Measurements from ENCODE around the gene MICU1.

Gene MICU1

DNA sequence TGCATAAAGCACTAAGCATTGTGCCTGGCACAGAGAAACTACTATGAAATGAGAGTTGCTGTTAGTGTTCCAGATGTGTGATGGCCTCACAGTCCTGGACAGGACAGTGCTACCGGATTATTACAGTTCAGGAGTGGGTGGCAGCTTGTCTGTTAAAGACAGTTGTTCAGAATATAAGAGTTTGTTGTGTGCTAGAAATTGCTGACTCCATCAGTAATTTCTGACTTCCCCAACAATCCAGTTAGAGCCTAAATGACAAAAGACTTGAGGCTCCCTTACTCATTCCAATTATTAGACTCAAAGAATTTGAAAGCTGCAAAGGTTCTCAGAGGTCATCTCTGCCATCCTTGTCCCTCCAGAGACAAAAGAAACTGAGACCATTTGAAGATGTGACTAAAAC lies 236.9 kb downstream of the MICU1 start:
- TF ChIP-seq, protein P1, sequence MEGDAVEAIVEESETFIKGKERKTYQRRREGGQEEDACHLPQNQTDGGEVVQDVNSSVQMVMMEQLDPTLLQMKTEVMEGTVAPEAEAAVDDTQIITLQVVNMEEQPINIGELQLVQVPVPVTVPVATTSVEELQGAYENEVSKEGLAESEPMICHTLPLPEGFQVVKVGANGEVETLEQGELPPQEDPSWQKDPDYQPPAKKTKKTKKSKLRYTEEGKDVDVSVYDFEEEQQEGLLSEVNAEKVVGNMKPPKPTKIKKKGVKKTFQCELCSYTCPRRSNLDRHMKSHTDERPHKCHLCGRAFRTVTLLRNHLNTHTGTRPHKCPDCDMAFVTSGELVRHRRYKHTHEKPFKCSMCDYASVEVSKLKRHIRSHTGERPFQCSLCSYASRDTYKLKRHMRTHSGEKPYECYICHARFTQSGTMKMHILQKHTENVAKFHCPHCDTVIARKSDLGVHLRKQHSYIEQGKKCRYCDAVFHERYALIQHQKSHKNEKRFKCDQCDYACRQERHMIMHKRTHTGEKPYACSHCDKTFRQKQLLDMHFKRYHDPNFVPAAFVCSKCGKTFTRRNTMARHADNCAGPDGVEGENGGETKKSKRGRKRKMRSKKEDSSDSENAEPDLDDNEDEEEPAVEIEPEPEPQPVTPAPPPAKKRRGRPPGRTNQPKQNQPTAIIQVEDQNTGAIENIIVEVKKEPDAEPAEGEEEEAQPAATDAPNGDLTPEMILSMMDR (IDR thresholded peaks at IDR 0.05): no peak

DNA sequence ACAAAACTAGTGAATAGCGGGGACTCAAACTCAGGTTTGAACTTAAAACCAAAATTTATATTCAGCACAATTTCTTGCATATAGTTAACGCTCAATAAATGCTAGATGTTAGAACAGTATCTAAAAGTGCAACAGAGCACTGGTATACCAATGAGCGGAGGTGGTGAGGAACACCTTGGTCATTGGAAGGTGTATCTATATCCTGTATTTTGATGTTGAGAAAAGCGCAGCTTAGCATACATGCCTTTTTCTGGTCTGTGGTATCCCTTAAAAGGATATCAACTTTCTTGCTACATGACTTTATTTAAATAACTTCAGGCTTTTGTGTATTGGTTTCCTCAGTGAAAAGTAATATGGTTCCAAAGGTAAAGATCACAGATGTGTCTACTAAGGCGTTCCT lies 237.8 kb downstream of the MICU1 start:
- TF ChIP-seq, protein P1 (IDR thresholded peaks at IDR 0.05): no peak

DNA sequence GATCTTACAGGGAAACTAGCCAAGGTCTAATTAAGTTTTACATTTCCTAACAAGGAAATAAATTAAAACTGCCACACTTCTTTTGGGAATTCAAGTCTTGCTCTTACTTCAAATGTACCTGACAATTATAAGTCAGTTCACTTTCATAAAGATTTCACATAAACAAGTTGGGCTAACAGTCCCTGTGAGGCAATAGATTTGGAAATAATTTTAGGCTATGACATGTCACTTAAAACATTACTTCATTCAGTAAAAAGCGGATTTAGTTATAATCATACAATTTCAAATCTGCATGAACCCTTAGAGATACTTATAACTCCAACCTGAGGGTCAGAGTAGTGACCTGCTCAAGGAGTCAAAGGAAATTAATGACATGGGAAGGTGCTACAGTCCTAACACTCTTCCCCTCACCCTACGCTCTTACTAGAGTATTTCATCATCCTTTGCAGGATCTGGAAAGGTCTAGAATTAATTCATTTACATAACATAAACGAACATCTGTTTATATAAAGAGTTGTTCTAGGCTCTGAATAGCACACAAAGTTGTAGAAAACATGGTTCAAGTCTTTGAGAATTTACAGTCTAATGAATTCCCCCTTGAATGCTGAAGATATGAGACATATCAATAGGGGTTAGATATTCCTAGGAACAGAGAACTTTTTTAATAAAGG lies 238.8 kb downstream of the MICU1 start:
- TF ChIP-seq, protein P1 (IDR thresholded peaks at IDR 0.05): no peak

DNA sequence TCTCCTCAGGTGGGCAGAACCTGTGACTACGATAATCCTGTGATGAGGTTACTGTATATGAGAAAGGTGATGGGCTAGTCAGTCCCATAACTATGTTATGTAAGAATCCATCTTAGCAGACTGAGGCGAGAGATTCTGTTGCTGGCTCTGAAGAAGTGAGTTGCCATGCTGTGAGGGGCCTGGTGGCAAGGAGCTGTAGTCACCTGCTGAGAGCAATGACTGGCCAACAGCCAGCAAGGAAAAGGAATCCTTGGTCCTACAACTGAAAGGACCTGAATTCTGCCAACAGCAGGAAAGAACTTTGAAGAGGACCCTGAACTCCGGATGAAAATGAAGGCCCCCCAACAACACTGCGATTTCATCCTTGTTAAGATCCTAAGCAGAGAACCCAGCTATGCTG lies 240.2 kb downstream of the MICU1 start:
- TF ChIP-seq, protein P1 (IDR thresholded peaks at IDR 0.05): no peak

DNA sequence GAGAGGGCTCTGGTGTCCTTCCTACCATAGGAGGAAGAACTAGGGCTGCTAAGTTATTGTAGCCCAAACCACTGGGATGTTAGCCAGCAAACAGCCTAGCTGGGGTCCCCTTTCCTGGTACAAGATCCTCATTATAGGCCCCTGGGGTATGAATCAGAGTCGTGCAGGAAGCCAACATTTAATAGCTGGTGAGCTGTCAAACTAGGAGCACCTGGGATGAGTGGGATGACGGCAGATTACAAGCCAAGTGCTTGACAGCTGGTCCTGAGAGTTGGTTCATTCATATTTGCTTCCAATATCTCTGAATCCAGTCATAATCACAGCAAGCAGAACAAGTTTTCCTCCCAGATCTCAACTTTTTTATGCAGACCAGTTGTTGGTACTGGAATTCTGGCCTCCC lies 246.1 kb downstream of the MICU1 start:
- TF ChIP-seq, protein P1 (IDR thresholded peaks at IDR 0.05): no peak

DNA sequence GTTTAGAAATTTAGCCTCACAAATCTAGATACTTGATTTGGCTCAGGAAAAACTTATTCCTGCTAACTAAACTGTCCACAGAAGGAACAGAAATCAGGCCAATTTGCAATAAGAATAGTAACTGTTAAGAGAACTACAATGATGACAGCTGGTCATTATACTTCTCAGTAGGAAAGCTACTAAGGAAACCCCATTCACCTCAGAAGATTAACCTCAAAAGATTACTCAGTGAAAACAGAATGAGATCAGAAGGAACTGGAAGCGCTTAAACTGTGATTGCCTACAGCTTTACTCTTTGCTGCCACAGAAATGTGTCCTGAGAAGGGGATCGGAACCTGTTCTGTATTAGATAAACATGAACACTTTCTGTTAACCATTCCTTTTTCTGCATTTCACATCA lies 246.8 kb downstream of the MICU1 start:
- TF ChIP-seq, protein P1 (IDR thresholded peaks at IDR 0.05): no peak

DNA sequence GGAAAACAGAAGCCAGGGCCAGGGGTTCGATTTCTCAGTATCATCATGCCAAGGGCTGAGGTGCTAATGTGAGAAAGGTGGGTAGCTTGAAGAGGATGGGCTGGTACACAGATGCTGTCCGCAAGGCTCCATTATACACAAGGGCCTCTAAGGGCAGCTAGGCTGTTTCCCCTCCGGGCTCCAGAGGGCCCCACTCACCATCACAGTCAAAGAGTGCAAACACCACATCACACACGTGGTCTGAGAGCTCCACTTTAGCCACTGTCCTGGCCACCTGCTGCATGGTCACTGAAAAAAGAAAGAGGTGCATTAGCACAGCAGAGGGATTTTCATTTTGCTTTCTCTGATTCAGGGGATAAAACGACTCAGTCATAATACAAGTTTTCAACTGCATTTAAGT lies 250.3 kb downstream of the MICU1 start:
- TF ChIP-seq, protein P1 (IDR thresholded peaks at IDR 0.05): peak; percentile 31; the same call in 1 of the 2 replicates

DNA sequence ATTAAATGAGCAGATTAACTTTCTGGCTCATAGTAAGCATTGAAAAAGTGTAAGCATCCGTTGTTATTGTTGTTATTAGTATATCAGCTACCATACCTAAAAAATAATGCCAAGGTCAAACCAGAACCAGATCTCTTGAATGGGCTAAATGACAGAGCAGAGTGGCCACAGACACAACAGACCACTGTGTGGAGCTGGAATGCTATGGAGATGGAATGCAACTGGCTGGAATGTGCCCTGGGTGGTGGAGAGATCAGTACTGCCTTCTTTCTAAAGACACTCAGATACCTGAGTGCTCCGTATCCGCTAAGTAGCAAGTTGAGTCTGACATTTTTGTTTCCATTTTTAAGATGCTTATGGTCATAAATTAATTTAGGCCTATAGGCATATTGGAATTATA lies 250.7 kb downstream of the MICU1 start:
- TF ChIP-seq, protein P1 (IDR thresholded peaks at IDR 0.05): no peak

All from LNCAP (cell line).